Heart left ventricle (tissue), 13 donors: ENCODE results near the gene HTRA3.

Experiments
- CTCF ChIP-seq, 12 donors: fragments of 200-600 bp; sonication (generic) in 4 of 12; IDR thresholded peaks; one replicate each; pipeline versions ENCODE4 v1.5.0 to v1.8.0; 2018 to 2022; ENCODE audit warnings: antibody characterized with exemption in 12 of 12, mild to moderate bottlenecking in 5 of 12
- POLR2A ChIP-seq, 2 donors: fragments of 450-650 bp; IDR thresholded peaks; one replicate each; pipeline ENCODE4 v1.6.1; 2017; ENCODE audit warnings: antibody characterized with exemption in 2 of 2, mild to moderate bottlenecking in 2 of 2, moderate library complexity in 2 of 2
- donor health status: ischemic (EF 13 %, LVEDD 7.1; RV severe dilation, severe dysfunction).
- donor health status: DM: no; HTN: yes; CAD: no.
- donor health status: DM: no; HTN: no; CAD: no.
- donor health status: ischemic (EF 25% LVEDD 6.9; RV normal size, moderate dysfunction).
- donor health status: ischemic (EF 25% LVEDD 5.7; RV mildly dilated, moderate dysfunction).
- donor health status: ischemic (EF 35%, LVEDD 5.7; RV mildly dilated, moderate dysfunction).
- donor health status: nonischemic (EF 11% LVEDD 7.7; RV severe dilation, severe dysfunction).
- donor health status: DM: yes; HTN: yes; CAD: no.
- donor health status: PGD.
- donor health status: ischemic (EF 29% LVEDD 5.4; RV normal size, mild dysfunction).
- donor health status: nonischemic (EF 23%, LVEDD 6.1; RV moderate dilation, normal function).

- TF ChIP-seq CTCF (IDR thresholded peaks at IDR 0.05): no peak
- TF ChIP-seq POLR2A (IDR thresholded peaks at IDR 0.05): no peak
These were observed 17.3 kb downstream of the HTRA3 start for GRCh38 chr4:8286719-8287342.
